B cell (primary cell): ENCODE measurements around the gene PLA2G4D. TPM values are rescaled to one million over a fixed set of nuclear protein-coding genes. Genes with fewer than 3 reads are reported as not detected.

Experiments used
- ATAC-seq: fragments of 200-7000 bp; cut with Tn5 transposase; one replicate; pipeline ENCODE4 v1.10.0; 2021; ENCODE audit warnings: low read depth, mild to moderate bottlenecking, moderate number of reproducible peaks, moderate library complexity
- CTCF ChIA-PET: fragments of 350-600 bp; sonication (Branson Sonifier 250); formaldehyde crosslinking; loops from one replicate; lab custom pipeline; 2021; ENCODE audit warnings: antibody characterized with exemption, inconsistent platforms; lab: Charles Lee
- POLR2A ChIA-PET: fragments of 350-600 bp; sonication (Branson Sonifier 250); formaldehyde crosslinking; loops from one replicate; lab custom pipeline; 2021; ENCODE audit warnings: antibody characterized with exemption; lab: Charles Lee
- DNase-seq: peaks from one replicate; pipeline ENCODE4 v3.0.0; 2013
- H2AFZ ChIP-seq: 2 replicates; pipeline ENCODE4 v1.6.1; 2012; ENCODE audit warnings: mild to moderate bottlenecking, low read depth, low read length; ENCODE audit not compliant: insufficient read depth, poor library complexity, severe bottlenecking
- H3K27ac ChIP-seq, 2 donors: 1 replicate in 1 of 2; 2 replicates in 1 of 2; pipeline ENCODE4 v1.5.1; 2012 to 2013; ENCODE audit warnings: low read length in 2 of 2, mild to moderate bottlenecking in 2 of 2, moderate library complexity in 1 of 2
- H3K27me3 ChIP-seq, 4 experiments: fragments of 200-600 bp in 1 of 4; sonication (generic) in 1 of 4; replicated peaks in 1 of 4; 1 replicate in 2 of 4; 2 replicates in 2 of 4; pipeline versions ENCODE4 v1.6.1 to v1.7.0; 2013 to 2016; ENCODE audit warnings: low read length in 3 of 4, mild to moderate bottlenecking in 2 of 4, mixed read lengths in 1 of 4, moderate library complexity in 1 of 4; ENCODE audit not compliant: insufficient read depth in 4 of 4, control insufficient read depth in 3 of 4; ENCODE audit errors: control extremely low read depth in 1 of 4
- H3K36me3 ChIP-seq, 2 experiments: replicated peaks in 1 of 2; 1 replicate in 1 of 2; 2 replicates in 1 of 2; pipeline versions ENCODE4 v1.6.1 to v1.7.1; 2013; ENCODE audit warnings: low read length in 1 of 2; ENCODE audit not compliant: insufficient read depth in 2 of 2, control insufficient read depth in 1 of 2; ENCODE audit errors: control extremely low read depth in 1 of 2, extremely low read depth in 1 of 2
- H3K4me1 ChIP-seq, 2 donors: fragments of 200-600 bp in 1 of 2; sonication (generic) in 1 of 2; 1 replicate in 1 of 2; 2 replicates in 1 of 2; pipeline versions ENCODE4 v1.5.1 to v1.6.1; 2013 to 2017; ENCODE audit warnings: low read length in 2 of 2; ENCODE audit not compliant: control insufficient read depth in 2 of 2, insufficient read depth in 2 of 2
- H3K4me2 ChIP-seq: replicated peaks from 2 replicates; pipeline ENCODE3; 2012; ENCODE audit warnings: mild to moderate bottlenecking, low read depth, low read length; ENCODE audit not compliant: poor library complexity, severe bottlenecking
- H3K4me3 ChIP-seq, 5 experiments: fragments of 200-600 bp in 1 of 5; sonication (generic) in 1 of 5; 1 replicate in 3 of 5; 2 replicates in 2 of 5; pipeline versions ENCODE4 v1.5.1 to v1.7.0; 2011 to 2016; ENCODE audit warnings: low read length in 4 of 5, mild to moderate bottlenecking in 4 of 5, low read depth in 2 of 5, control low read depth in 1 of 5, moderate library complexity in 1 of 5; ENCODE audit not compliant: insufficient read depth in 1 of 5; ENCODE audit errors: control extremely low read depth in 1 of 5, extremely low read depth in 1 of 5
- H3K79me2 ChIP-seq: fragments of 200-600 bp; sonication (generic); one replicate; pipeline ENCODE4 v1.6.0; 2016; ENCODE audit warnings: low read length; ENCODE audit not compliant: control insufficient read depth, insufficient read depth
- H3K9ac ChIP-seq: fragments of 200-600 bp; sonication (generic); 2 replicates; pipeline ENCODE4 v1.6.1; 2017; ENCODE audit warnings: mild to moderate bottlenecking, low read length, moderate library complexity
- H3K9me3 ChIP-seq, 3 donors: one replicate each; pipeline versions ENCODE4 v1.6.1 to v1.7.1; 2013; ENCODE audit warnings: low read length in 2 of 3; ENCODE audit not compliant: control insufficient read depth in 2 of 3, insufficient read depth in 1 of 3; ENCODE audit errors: control extremely low read depth in 1 of 3
- H4K20me1 ChIP-seq: 2 replicates; pipeline ENCODE4 v1.6.0; 2012; ENCODE audit warnings: mild to moderate bottlenecking, low read length; ENCODE audit not compliant: insufficient read depth, control insufficient read depth, poor library complexity, severe bottlenecking
- H3K27ac Mint-ChIP-seq: one replicate; pipeline ENCODE4 v1.8.0; 2021; ENCODE audit warnings: mixed read lengths
- H3K27me3 Mint-ChIP-seq: one replicate; pipeline ENCODE4 v1.8.0; 2021; ENCODE audit warnings: mixed read lengths
- H3K4me1 Mint-ChIP-seq: one replicate; pipeline ENCODE4 v1.8.0; 2021; ENCODE audit warnings: mixed read lengths
- H3K4me3 Mint-ChIP-seq: one replicate; pipeline ENCODE4 v1.8.0; 2021; ENCODE audit warnings: mixed read lengths
- H3K9me3 Mint-ChIP-seq: one replicate; pipeline ENCODE4 v1.8.0; 2022; ENCODE audit warnings: mixed read lengths; ENCODE audit not compliant: insufficient read depth
- CTCF ChIP-seq: fragments of 200-600 bp; IDR thresholded peaks from one replicate; pipeline ENCODE4 v1.8.0; 2022; ENCODE audit warnings: antibody characterized with exemption, mild to moderate bottlenecking
- EZH2 ChIP-seq: IDR thresholded peaks from 2 replicates; pipeline ENCODE4 v1.6.1; 2012; ENCODE audit warnings: borderline replicate concordance, low read depth, mild to moderate bottlenecking, moderate library complexity, low read length; ENCODE audit not compliant: insufficient read depth, poor library complexity, severe bottlenecking
- WGBS: methylation state at CpG from one replicate; pipeline ENCODE4 v1.1.5; 2013; ENCODE audit warnings: missing lambda C conversion rate; ENCODE audit not compliant: insufficient coverage; 5-methylcytosine and 5-hydroxymethylcytosine counted together
- intact Hi-C: fragments of 100-400 bp; cut with micrococcal nuclease; formaldehyde crosslinking; loops from one replicate; pipeline ENCODE4 v1.10.0; 2022
- polyA plus RNA-seq: library from polyadenylated mRNA; depleted of rRNA; stranded (reverse); fragments of >200 nt; gene quantifications from 2 replicates; pipeline ENCODE4 v1.2.3, GENCODE V29; 2012
- total RNA-seq, 2 donors: library from RNA; stranded (reverse); fragments of 120-200 nt in 1 of 2; gene quantifications; 1 replicate in 1 of 2; 2 replicates in 1 of 2; pipeline versions ENCODE4 v1.2.3 to v1.2.4, GENCODE V29; 2013 to 2022

PLA2G4D gene
- total and polyA plus RNA-seq, 2 donors (not counting 1 experiment from before 2014, with no cell fraction given) = not detected

- no peak overlapping the region for H3K27ac ChIP-seq
- intact Hi-C loops = no loop called here
- no peak overlapping the region for H2AFZ ChIP-seq
- ChIA-PET POLR2A (no interaction called here), CTCF (interaction anchor here (0.7 to 6.8 kb wide), 6 partner anchors 11 to 126 kb away, joined by 3 to 109 read pairs (median 5); no protein-coding TSS in a partner anchor)
- peaks cover 7% of the 10 kb centered on the region in 2 donors for H3K4me1 ChIP-seq
- WGBS = 91% methylated on average over 4 of the region's 4 CpGs
- Mint-ChIP-seq H3K27me3 (peaks cover 34% of the 10 kb centered on the region), H3K4me3 (no peak overlapping the region), H3K4me1 (peaks cover 9% of the 10 kb centered on the region), H3K9me3 (no peaks in the 10 kb centered on the region), H3K27ac (no peak overlapping the region)
- H3K79me2 ChIP-seq = no peaks in the 10 kb centered on the region
- no peaks in the 10 kb centered on the region for H3K9me3 ChIP-seq
- no peak for ATAC-seq
- no peaks in the 10 kb centered on the region for H3K36me3 ChIP-seq
- no peak for DNase-seq
- H3K4me2 ChIP-seq = no peak overlapping the region
- H3K4me3 ChIP-seq = no peak overlapping the region
- peaks cover 0 to 32% (median 13%) of the 10 kb centered on the region in 4 experiments for H3K27me3 ChIP-seq
- no peaks in the 10 kb centered on the region for H4K20me1 ChIP-seq
- H3K9ac ChIP-seq = no peak overlapping the region
- TF ChIP-seq EZH2 = no peak
- TF ChIP-seq CTCF = no peak
Observed at GRCh38 chr15:42060477-42060763, 33.9 kb downstream of the PLA2G4D start.

GRCh38 chr15:42059661-42060476, 34.5 kb downstream of the PLA2G4D start:
- peaks cover 7% of the 10 kb centered on the region in 2 donors for H3K4me1 ChIP-seq
- H3K4me2 ChIP-seq = peak overlapping the region; percentile 7
- Mint-ChIP-seq H3K4me3 (no peak overlapping the region), H3K27ac (no peak overlapping the region), H3K9me3 (no peaks in the 10 kb centered on the region), H3K4me1 (peaks cover 9% of the 10 kb centered on the region), H3K27me3 (peaks cover 34% of the 10 kb centered on the region)
- H3K79me2 ChIP-seq = no peaks in the 10 kb centered on the region
- H3K9me3 ChIP-seq = no peaks in the 10 kb centered on the region
- WGBS = 52% methylated on average over 14 of the region's 14 CpGs
- TF ChIP-seq CTCF = peak; percentile 99
- no peak for TF ChIP-seq EZH2
- intact Hi-C loops = loop anchor here (1.0 kb wide), 1 partner anchor 286 kb away; the partner anchor contains the start of gene MAPKBP1
- DNase-seq (peak; percentile 76), ATAC-seq (peak; percentile 63)
- H4K20me1 ChIP-seq = no peaks in the 10 kb centered on the region
- H3K27me3 ChIP-seq = peaks cover 0 to 29% (median 13%) of the 10 kb centered on the region in 4 experiments
- H3K4me3 ChIP-seq = no peak overlapping the region
- H3K36me3 ChIP-seq = no peaks in the 10 kb centered on the region
- H3K27ac ChIP-seq = no peak overlapping the region
- H3K9ac ChIP-seq = no peak overlapping the region
- H2AFZ ChIP-seq = no peak overlapping the region
- POLR2A ChIA-PET = no interaction called here
- CTCF ChIA-PET = interaction anchor here (0.5 to 6.8 kb wide), 9 partner anchors 12 to 107 kb away, joined by 3 to 109 read pairs (median 3); no protein-coding TSS in a partner anchor
